Chondrocyte (in vitro differentiated cells): ENCODE results near the gene STRA8. TPM values are rescaled to one million over a fixed set of nuclear protein-coding genes. Genes with fewer than 3 reads are reported as not detected.

Experiments used
- DNase-seq: peaks from one replicate; pipeline ENCODE4 v3.0.0; 2021; ENCODE audit warnings: mixed read lengths, low spot score
- H3K27ac Mint-ChIP-seq: one replicate; pipeline ENCODE4 v1.8.0; 2021; ENCODE audit warnings: mild to moderate bottlenecking, moderate library complexity, mixed read lengths; ENCODE audit not compliant: unreplicated experiment
- H3K27me3 Mint-ChIP-seq: 2 replicates; pipeline ENCODE4 v1.8.0; 2021; ENCODE audit warnings: low read depth, mixed read lengths
- H3K36me3 Mint-ChIP-seq: 2 replicates; pipeline ENCODE4 v1.8.0; 2021; ENCODE audit warnings: low read depth, mixed read lengths
- H3K4me1 Mint-ChIP-seq: 2 replicates; pipeline ENCODE4 v1.8.0; 2021; ENCODE audit warnings: low read depth, mild to moderate bottlenecking, mixed read lengths
- H3K4me3 Mint-ChIP-seq: one replicate; pipeline ENCODE4 v1.8.0; 2021; ENCODE audit warnings: mild to moderate bottlenecking, moderate library complexity, mixed read lengths; ENCODE audit not compliant: unreplicated experiment
- H3K9me3 Mint-ChIP-seq: 2 replicates; pipeline ENCODE4 v1.8.0; 2021; ENCODE audit warnings: low read depth, mixed read lengths
- CTCF ChIP-seq: fragments of 200-600 bp; sonication (generic); IDR thresholded peaks from 2 replicates; pipeline ENCODE4 v1.5.0; 2021; ENCODE audit warnings: antibody characterized with exemption, mild to moderate bottlenecking, moderate library complexity
- total RNA-seq: library from RNA; stranded (reverse); gene quantifications from 3 replicates; pipeline ENCODE4 v1.2.1, GENCODE V29; 2021

The STRA8 gene
- total RNA-seq, 1 donor from 2014 or later, result not detected

- Mint-ChIP-seq H3K4me3 (no peak overlapping the region), H3K9me3 (peaks cover 11% of the 10 kb centered on the region), H3K4me1 (no peaks in the 10 kb centered on the region), H3K27me3 (peaks cover 4% of the 10 kb centered on the region), H3K27ac (no peak overlapping the region), H3K36me3 (no peaks in the 10 kb centered on the region)
- no peak for TF ChIP-seq CTCF
- DNase-seq, result no peak
These were observed 37.1 kb downstream of the STRA8 start for GRCh38 chr7:135270577-135271254.

- no peak for DNase-seq
- no peaks in the 10 kb centered on the region for H3K4me1 Mint-ChIP-seq
- H3K36me3 Mint-ChIP-seq, result no peaks in the 10 kb centered on the region
- no peak for TF ChIP-seq CTCF
- H3K9me3 Mint-ChIP-seq, result peaks cover 7% of the 10 kb centered on the region
- H3K27me3 Mint-ChIP-seq, result peaks cover 4% of the 10 kb centered on the region
- H3K4me3 Mint-ChIP-seq, result no peak overlapping the region
- no peak overlapping the region for H3K27ac Mint-ChIP-seq
These were observed 37.6 kb downstream of the STRA8 start for GRCh38 chr7:135271255-135271615.

- Mint-ChIP-seq H3K27ac (no peak overlapping the region), H3K4me1 (no peaks in the 10 kb centered on the region), H3K36me3 (no peaks in the 10 kb centered on the region), H3K27me3 (peaks cover 4% of the 10 kb centered on the region), H3K9me3 (no peaks in the 10 kb centered on the region), H3K4me3 (no peak overlapping the region)
- DNase-seq, result no peak
- TF ChIP-seq CTCF, result no peak
These were observed 38.7 kb downstream of the STRA8 start for GRCh38 chr7:135272303-135272702.

- peaks cover 6% of the 10 kb centered on the region for H3K27me3 Mint-ChIP-seq
- no peak for TF ChIP-seq CTCF
These were observed 39.9 kb downstream of the STRA8 start for GRCh38 chr7:135273581-135273980.

GRCh38 chr7:135274495-135275268 lies 41.0 kb downstream of the STRA8 start:
- H3K27me3 Mint-ChIP-seq, result peaks cover 14% of the 10 kb centered on the region
- no peak for DNase-seq
- peak; percentile 94 for TF ChIP-seq CTCF
- H3K36me3 Mint-ChIP-seq, result no peaks in the 10 kb centered on the region
- H3K4me3 Mint-ChIP-seq, result no peak overlapping the region
- H3K4me1 Mint-ChIP-seq, result no peaks in the 10 kb centered on the region
- H3K9me3 Mint-ChIP-seq, result no peaks in the 10 kb centered on the region
- no peak overlapping the region for H3K27ac Mint-ChIP-seq

More at GRCh38 chr7:135273581-135273980, 39.9 kb downstream of the STRA8 start:
- Mint-ChIP-seq H3K36me3 (no peaks in the 10 kb centered on the region), H3K4me3 (no peak overlapping the region), H3K9me3 (no peaks in the 10 kb centered on the region), H3K4me1 (no peaks in the 10 kb centered on the region), H3K27ac (no peak overlapping the region)
- DNase-seq, result no peak
